ENCODE results near the gene NHLRC3.

GRCh38 chr13:38993381-38993780 lies 44.9 kb upstream of the NHLRC3 start:
- TF ChIP-seq JUN (IDR thresholded peaks at IDR 0.05) (no peak), CTCF (IDR thresholded peaks at IDR 0.05) (no peak), BHLHE40 (IDR thresholded peaks at IDR 0.05; ENCODE audit: low read depth, low read length) (no peak), USF2 (IDR thresholded peaks at IDR 0.05) (no peak), POLR2A (IDR thresholded peaks at IDR 0.05; ENCODE audit: low read length) (no peak), E2F6 (IDR thresholded peaks at IDR 0.05; ENCODE audit: borderline replicate concordance, low read depth) (no peak), SMC3 (IDR thresholded peaks at IDR 0.05) (no peak), RFX5 (IDR thresholded peaks at IDR 0.05) (no peak), CBX8 (IDR thresholded peaks at IDR 0.05) (no peak), JUNB (IDR thresholded peaks at IDR 0.05) (no peak), NPAS2 (CRISPR knock-in tag; IDR thresholded peaks at IDR 0.05; ENCODE audit: borderline replicate concordance) (no peak)

Data from A549 (cell line).